NCI-H187 treated with DMSO at 0.1 percent for 48 hours (cell line): Measurements from ENCODE around the gene KLRB1.
"Not testable (repeated sequence)": the region's sequence is repeated elsewhere in the genome, so short reads cannot be mapped to it uniquely, and the experiment has no call there.

Experiments used
- DNase-seq: peaks from one replicate; lab custom pipeline; 2025; lab: John Stamatoyannopoulos, UW

The KLRB1 gene

DNA sequence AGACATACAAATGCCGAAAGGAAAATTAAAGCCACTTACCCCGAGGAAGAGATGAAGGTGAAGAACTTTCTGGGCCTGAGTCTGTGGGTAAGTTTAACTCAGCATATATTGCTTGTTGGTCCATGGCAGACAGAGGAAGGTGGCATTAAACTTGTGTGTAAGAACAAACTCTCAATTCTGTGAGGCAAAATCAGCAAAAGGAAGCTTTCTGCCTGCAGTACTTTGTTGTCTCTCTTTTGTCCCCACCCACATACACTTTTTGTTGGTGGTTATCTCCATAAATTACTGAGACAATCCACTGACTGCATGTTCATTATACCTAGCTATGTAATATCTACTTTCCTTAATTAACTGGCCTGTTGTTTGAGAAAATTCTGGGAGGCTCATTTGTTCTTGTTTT lies at the start of gene KLRB1:
TSS of gene KLRB1 (minus strand) at position 201 of the 400 bp plus-strand sequence. CDS start at position 124, 77 bp downstream.
- no peak for DNase-seq

DNA sequence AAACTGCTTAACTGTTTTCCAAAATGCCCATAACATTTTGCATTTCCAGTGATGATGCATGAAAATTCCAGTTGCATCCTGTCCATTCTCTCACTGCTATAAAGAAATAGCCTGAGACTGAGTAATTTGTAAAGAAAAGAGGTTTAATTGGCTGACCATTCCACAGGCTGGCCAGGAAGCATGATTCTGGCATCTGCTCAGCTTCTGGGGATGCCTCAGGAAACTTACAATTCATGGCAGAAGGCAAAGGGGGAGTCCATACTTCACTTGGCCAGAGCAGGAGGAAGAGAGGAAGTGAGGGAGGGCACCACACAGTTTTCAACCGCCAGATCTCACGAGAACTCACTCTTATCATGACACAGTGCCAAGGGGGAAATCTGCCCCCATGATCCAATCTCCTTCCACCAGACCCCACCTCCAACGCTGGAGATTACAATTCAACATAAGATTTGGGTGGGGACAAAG lies 43.6 kb upstream of the KLRB1 start:
- DNase-seq, result no peak

- no peak for DNase-seq
These were observed 42.4 kb upstream of the KLRB1 start for GRCh38 chr12:9650151-9650576.

GRCh38 chr12:9649532-9649940 lies 41.8 kb upstream of the KLRB1 start:
- no peak for DNase-seq

GRCh38 chr12:9648701-9649531 lies 41.2 kb upstream of the KLRB1 start:
- DNase-seq, result no peak

- DNase-seq, result no peak
These were observed 40.3 kb upstream of the KLRB1 start for GRCh38 chr12:9647825-9648700.

DNA sequence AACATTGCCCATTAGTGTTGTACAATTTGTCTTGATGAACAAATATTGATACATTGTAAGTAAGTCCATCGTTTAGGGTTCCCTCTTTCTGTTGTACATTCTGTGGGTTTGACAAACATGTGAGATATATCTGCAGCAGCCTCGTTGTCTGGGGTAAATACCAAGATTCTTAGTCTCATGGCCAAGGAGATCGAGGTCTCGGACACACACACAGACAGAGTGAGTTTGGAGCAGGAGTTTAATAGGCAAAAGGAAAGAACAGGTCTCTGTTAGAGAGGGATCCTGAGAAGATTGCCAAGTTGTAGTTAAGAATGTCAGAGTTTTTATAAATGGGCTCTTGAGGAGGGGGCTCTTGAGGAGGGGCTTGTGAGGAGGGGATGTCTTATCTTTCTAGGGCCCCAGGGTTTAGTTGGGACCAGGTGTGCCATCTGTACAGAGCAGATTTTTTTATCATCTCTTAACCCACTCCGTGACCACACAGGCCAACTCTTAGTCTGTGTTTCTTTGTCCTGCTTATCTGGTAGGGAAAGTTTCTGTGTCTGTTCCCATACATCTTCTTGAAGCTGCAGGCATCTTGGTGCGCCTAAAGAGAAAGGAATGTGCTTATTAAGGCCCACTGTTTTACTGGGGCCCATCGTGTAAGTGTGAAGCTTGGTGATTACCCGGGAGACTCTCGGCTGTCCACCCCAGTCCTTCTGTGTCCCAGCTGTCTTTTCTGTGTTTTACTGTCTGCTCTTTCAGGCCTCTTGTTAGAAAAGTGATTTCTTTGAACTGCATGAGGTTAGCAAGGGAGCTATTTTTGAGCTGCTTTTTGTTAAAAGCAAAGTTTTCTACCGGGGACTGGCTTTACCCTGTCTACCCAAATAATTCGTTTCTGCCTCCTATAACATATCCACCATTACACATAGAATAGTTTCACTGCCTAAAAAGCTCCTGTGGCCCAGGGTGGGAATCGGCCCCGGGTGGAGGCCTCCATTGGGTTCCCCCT lies 39.4 kb upstream of the KLRB1 start:
- DNase-seq, result no peak

DNA sequence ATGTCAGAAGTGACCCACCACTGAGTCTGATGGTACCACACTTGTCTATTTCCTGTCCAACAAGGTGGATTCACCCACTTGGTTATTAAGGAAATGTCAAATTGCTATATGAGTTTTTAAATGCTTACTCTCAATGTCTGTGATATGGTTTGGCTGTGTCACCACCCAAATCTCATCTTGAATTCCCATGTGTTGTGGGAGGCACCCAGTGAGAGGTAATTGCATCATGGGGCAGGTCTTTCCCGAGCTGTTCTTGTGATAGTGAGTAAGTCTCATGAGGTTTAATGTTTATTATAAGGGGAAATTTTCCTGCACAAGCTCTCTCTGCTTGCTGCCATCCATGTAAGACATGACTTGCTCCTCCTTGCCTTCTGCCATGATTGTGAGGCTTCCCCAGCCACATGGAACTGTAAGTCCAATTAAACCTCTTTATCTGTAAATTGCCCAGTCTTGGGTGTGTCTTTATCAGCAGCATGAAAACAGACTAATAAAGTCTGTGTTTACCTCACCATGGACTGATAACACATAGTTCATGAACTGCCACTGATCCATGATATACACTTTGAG lies 37.4 kb upstream of the KLRB1 start:
- DNase-seq, result not testable (repeated sequence)

DNA sequence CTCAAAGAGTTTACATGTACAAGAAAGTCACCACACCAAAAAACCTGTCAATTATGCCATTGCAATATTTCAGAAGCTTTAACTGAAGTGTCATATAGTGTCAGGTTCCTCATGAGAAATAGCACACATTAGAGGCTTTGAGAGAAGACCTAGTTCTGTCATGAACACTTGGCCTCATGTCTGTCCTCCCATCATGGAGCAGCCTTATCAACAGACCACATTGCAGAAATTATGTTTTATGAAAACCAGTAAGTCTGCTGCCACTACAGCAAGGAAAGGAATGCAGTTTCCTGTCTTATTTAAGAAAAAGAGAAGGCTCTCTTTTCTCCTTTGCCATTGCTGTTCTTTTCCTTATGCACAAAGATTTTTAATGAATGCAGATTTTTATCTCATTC lies 35.5 kb upstream of the KLRB1 start:
- DNase-seq, result no peak

- DNase-seq, result no peak
These were observed 35.0 kb upstream of the KLRB1 start for GRCh38 chr12:9642606-9643265.

- DNase-seq, result no peak
These were observed 32.3 kb upstream of the KLRB1 start for GRCh38 chr12:9640024-9640423.

DNA sequence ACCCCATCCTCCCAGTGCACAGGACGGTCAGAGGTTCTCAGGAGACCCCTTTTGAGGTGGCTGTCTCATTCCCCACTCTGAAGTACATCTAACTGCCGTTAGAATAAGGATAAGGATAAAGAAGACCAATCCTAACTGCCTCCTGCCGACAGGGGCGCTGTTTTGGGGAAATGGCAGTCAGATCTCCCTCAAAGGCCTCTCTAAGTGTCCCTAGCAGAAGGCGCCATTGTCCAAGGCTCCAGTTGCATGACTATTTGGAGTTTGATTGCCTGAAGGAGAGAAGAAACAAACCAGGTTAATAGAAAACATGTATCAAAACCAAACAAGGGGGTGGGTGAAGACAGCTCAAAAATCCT lies 29.1 kb upstream of the KLRB1 start:
- DNase-seq, result no peak

DNA sequence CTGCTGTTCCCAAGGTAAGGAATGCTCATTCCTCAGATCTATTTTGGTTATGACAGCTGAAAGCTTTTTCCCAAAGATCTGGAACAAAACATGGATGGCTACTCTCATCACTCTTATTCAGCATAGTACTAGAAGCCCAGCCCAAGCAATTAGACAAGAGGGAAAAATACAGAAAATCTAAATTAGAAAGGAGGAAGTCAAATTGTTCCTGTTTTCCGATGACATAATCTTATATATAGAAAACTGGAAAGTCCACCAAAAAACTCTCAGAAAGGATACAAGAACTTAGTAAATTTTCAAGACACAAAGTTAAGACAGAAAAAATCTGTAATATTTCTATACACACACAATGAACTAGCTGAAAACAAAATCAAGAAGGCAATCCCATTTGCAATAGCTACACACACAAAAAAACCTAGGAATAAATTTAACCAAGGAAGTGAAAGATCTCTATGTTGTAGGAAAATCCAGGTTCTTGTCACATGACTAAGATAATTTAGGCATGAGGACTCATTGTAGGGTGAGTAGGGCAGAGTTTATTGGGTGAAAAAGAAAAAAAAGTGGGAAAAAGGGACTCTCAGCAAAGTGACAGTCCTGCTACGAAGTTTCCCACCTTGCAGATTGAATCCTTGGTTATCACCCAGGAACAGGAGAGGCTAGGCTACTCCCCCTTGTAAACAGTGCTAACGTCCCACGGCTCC lies 28.6 kb upstream of the KLRB1 start:
- DNase-seq, result no peak

DNA sequence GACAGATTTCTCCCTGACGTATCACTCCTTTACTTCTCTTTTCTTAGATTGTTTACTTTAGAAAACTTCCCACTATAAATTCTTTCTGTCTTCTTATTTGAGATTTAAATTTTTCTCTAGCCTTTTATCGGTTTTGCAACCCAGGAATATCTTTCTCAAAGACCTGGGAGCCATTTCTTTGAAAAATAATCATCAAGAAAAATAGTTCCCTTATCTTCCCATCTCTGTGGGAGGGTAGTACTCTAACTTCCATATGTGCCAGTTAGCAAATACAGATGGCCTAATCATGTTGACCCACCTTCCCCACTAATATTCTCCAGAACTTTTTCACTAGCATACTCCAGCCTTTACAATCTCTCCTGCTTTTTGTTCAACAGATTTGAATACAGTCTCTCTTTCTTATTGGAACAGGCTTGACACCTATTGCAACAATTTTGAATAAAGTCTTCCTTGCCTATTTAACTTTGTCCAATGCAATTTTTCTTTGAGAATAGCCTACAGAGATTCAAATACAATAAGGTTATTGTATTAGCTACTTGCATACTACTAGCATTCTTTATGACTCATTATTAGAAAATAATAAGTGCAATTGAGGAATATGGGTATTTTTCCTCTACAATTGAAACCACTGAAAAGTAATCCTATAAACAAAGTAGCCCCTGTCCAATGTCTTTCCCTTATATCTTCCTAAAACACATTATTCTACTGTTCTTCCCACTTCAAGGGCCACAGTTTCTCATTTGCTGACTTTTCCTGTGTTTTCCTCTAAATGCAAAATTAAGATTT lies 27.4 kb upstream of the KLRB1 start:
- no peak for DNase-seq

- no peak for DNase-seq
These were observed 26.6 kb upstream of the KLRB1 start for GRCh38 chr12:9634177-9634803.

DNA sequence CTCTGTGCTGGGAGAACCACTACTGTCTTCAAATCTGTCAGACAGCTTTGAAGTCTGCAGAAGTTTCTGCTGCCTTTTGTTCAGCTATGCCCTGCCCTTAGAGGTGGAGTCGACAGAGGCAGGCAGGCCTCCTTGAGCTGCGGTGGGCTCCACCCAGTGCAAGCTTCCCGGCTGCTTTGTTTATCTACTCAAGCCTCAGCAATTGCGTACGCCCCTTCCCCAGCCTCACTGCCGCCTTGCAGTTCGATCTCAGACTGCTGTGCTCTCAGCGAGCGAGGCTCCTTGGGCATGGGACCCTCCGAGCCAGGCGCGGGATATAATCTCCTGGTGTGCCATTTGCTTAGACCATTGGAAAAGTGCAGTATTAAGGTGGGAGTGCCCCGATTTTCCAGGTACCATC lies 25.1 kb upstream of the KLRB1 start:
- no peak for DNase-seq

DNA sequence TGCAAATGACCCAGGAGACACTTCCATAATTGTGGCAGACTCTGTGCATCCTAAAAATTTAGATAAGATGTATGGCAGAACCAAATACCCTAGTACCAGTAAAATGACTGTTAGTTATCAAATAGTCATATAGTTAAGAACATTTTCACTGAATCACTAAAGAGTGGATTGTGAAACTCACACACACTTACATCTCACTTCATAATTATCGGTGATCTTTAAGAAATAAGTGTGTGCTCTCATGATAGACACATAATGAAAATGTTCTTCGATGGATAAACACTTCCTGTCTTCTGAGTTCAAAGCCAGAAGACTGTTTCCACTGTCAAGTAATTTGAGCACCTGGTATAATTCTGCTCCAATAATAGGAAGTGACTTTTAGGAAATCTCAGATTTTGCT lies 19.1 kb upstream of the KLRB1 start:
- DNase-seq, result no peak

DNA sequence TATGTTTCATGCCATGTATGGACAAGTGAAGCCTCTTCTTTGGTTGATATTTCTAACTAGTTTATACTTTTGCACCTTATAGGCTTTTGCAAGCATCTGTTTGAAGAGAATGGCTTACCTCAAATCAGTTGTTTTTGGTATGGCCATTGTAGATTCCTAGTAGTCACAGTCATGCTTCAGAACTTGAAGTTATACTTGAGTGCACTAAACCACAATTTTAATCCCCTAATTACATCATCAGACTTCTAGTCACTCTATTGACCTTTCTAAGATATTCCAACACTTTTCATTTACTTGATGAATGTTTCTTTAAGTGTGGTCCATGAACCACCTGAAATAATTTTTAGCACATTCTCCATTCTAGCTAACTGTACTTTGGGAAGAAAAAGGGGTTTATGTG lies 18.6 kb upstream of the KLRB1 start:
- DNase-seq, result no peak

GRCh38 chr12:9625019-9625418 lies 17.3 kb upstream of the KLRB1 start:
- DNase-seq, result no peak
